ENCODE results near the gene ZBTB42. TPM values are rescaled to one million over a fixed set of nuclear protein-coding genes. Genes with fewer than 3 reads are reported as not detected.
A peak's percentile ranks its signal among the peaks of the same experiment; 100 is the strongest.
"Not testable (repeated sequence)": the region's sequence is repeated elsewhere in the genome, so short reads cannot be mapped to it uniquely, and the experiment has no call there.

ZBTB42 gene
- total and polyA plus RNA-seq, 2 of the 13 experiments (the other 11 are each of a cell fraction or from before 2014, with no cell fraction given) = 2.8 to 4.2 TPM

- no peak overlapping the region for H3K4me3 ChIP-seq (replicated peaks in 1 of 3; ENCODE audit: insufficient read depth in 1 of 3, low read depth in 2 of 3, low read length in 3 of 3)
- no peaks in the 10 kb centered on the region for H3K36me3 ChIP-seq (replicated peaks in 1 of 2; ENCODE audit: control insufficient read depth in 1 of 2, insufficient read depth in 2 of 2, low read length in 2 of 2)
- no peak for TF ChIP-seq ESRRA (CRISPR knock-in tag; IDR thresholded peaks at IDR 0.05; ENCODE audit: low read depth)
- TF ChIP-seq BHLHE40 (IDR thresholded peaks at IDR 0.05; ENCODE audit: low read length) = peak; percentile 73
- TF ChIP-seq ZNF513 (CRISPR knock-in tag; conservative IDR thresholded peaks at IDR 0.05) = no peak
- H3K4me1 ChIP-seq (ENCODE audit: insufficient read depth, low read length) = peaks cover 16% of the 10 kb centered on the region
- no peak for DNase-seq (ENCODE audit: low spot score)
- CTCF ChIA-PET (ENCODE audit: low intra/inter-chr PET ratio, low total read pairs) = no interaction called here
- intact Hi-C loops (cut with micrococcal nuclease; ENCODE audit: unreplicated experiment) (no loop called here), in situ Hi-C loops (cut with HindIII; ENCODE audit: extremely low pct_ligation_motif_present, low pct_unique_long_range_greater_than_20kb) (no loop called here)
- H3K79me2 ChIP-seq (ENCODE audit: insufficient read depth, low read length) = no peaks in the 10 kb centered on the region
- 26% methylated on average over 4 of the region's 9 CpGs for WGBS (ENCODE audit: low lambda C conversion rate)
- no peaks in the 10 kb centered on the region for H3K9me3 ChIP-seq (ENCODE audit: low read length)
- no peaks in the 10 kb centered on the region for H4K20me1 ChIP-seq (ENCODE audit: insufficient read depth, low read length)
- H3K4me2 ChIP-seq (ENCODE audit: low read depth, low read length) = no peak overlapping the region
- no peak overlapping the region for H3K27ac ChIP-seq (ENCODE audit: extremely low read length, insufficient read depth, low read length)
- POLR2A ChIA-PET = no interaction called here
- no peaks in the 10 kb centered on the region; a peak in 1 of 5 replicates for H3K27me3 ChIP-seq (ENCODE audit: control insufficient read depth in 1 of 2, insufficient read depth in 2 of 2, low read length in 2 of 2)
- H3K9ac ChIP-seq (ENCODE audit: insufficient read depth, low read depth, low read length) = no peak overlapping the region
- H2AFZ ChIP-seq (ENCODE audit: low read length) = no peak overlapping the region
- BruUV-seq (replicated peaks) = no TSS peak
- no peak for ATAC-seq
- FAIRE-seq = no peak
Measured at GRCh38 chr14:104830781-104831180, 29.9 kb downstream of the ZBTB42 start.

GRCh38 chr14:104836171-104836935 is 35.5 kb downstream of the ZBTB42 start:
- H2AFZ ChIP-seq (ENCODE audit: low read length); intact Hi-C loops (cut with micrococcal nuclease; ENCODE audit: unreplicated experiment); in situ Hi-C loops (cut with HindIII; ENCODE audit: extremely low pct_ligation_motif_present, low pct_unique_long_range_greater_than_20kb); DNase-seq (ENCODE audit: low spot score); CTCF ChIA-PET (ENCODE audit: low intra/inter-chr PET ratio, low total read pairs); H3K36me3 ChIP-seq (replicated peaks in 1 of 2; ENCODE audit: control insufficient read depth in 1 of 2, insufficient read depth in 2 of 2, low read length in 2 of 2); FAIRE-seq; H3K4me1 ChIP-seq (ENCODE audit: insufficient read depth, low read length); H3K9ac ChIP-seq (ENCODE audit: insufficient read depth, low read depth, low read length); BruUV-seq (replicated peaks); H3K27ac ChIP-seq (ENCODE audit: extremely low read length, insufficient read depth, low read length); H4K20me1 ChIP-seq (ENCODE audit: insufficient read depth, low read length); H3K4me2 ChIP-seq (ENCODE audit: low read depth, low read length); H3K9me3 ChIP-seq (ENCODE audit: low read length); H3K79me2 ChIP-seq (ENCODE audit: insufficient read depth, low read length); H3K4me3 ChIP-seq (replicated peaks in 1 of 3; ENCODE audit: insufficient read depth in 1 of 3, low read depth in 2 of 3, low read length in 3 of 3); H3K27me3 ChIP-seq (ENCODE audit: control insufficient read depth in 1 of 2, insufficient read depth in 2 of 2, low read length in 2 of 2); POLR2A ChIA-PET; ATAC-seq: not testable (repeated sequence)
- 90% methylated on average over 14 of the region's 41 CpGs for WGBS (ENCODE audit: low lambda C conversion rate)

Data from HepG2 (cell line).